ENCODE results near the gene SDCCAG8. TPM values are rescaled to one million over a fixed set of nuclear protein-coding genes. Genes with fewer than 3 reads are reported as not detected.

SDCCAG8 gene
- total RNA-seq: 113 and 183 TPM in 2 replicates

GRCh38 chr1:243255791-243256512, at the start of gene SDCCAG8:
Gene SDCCAG8 (plus strand): TSS chr1:243256041. CDS start chr1:243256174, 133 bp downstream.

GRCh38 chr1:243254927-243255790, 682 bp upstream of the SDCCAG8 start, which contains the start of gene CEP170:
Gene CEP170 (minus strand): TSS chr1:243255281. CDS start chr1:243225280, 30,001 bp downstream.

Other genes with a start within 250 kb of the SDCCAG8 start
- 114 and 212 TPM in 2 replicates for gene CEP170, start 760 bp upstream of the SDCCAG8 start, total RNA-seq